Retinal pigment epithelial cell (primary cell): ENCODE results near the gene MYBPC1.

ENCODE experiments used
- DNase-seq: peaks from one replicate; pipeline ENCODE4 v3.0.0-alpha.2; 2010; ENCODE audit warnings: low read depth
- H3K4me3 ChIP-seq: 2 replicates; pipeline ENCODE4 v1.5.1; 2011; ENCODE audit warnings: mild to moderate bottlenecking, low read length, control low read depth, moderate library complexity
- CTCF ChIP-seq: conservative IDR thresholded peaks from 2 replicates; pipeline ENCODE4 v1.5.1; 2011; ENCODE audit warnings: low read depth, low read length, control low read depth, inconsistent platforms

MYBPC1 gene

GRCh38 chr12:101612160-101612916 lies 17.6 kb downstream of the MYBPC1 start:
- DNase-seq = no peak
- no peak overlapping the region for H3K4me3 ChIP-seq
- no peak for TF ChIP-seq CTCF

- DNase-seq = peak; percentile 20
- no peak overlapping the region for H3K4me3 ChIP-seq
- TF ChIP-seq CTCF = no peak
These were observed 21.3 kb downstream of the MYBPC1 start for GRCh38 chr12:101616027-101616494.

- no peak for DNase-seq
These were observed 24.4 kb downstream of the MYBPC1 start for GRCh38 chr12:101619026-101619786.

GRCh38 chr12:101619858-101620761 lies 25.3 kb downstream of the MYBPC1 start:
- no peak overlapping the region for H3K4me3 ChIP-seq
- peak; percentile 23 for DNase-seq
- no peak for TF ChIP-seq CTCF

More at GRCh38 chr12:101619026-101619786, 24.4 kb downstream of the MYBPC1 start:
- H3K4me3 ChIP-seq = no peak overlapping the region
- no peak for TF ChIP-seq CTCF

GRCh38 chr12:101620762-101621133 lies 26.0 kb downstream of the MYBPC1 start:
- no peak for DNase-seq
- no peak for TF ChIP-seq CTCF
- no peak overlapping the region for H3K4me3 ChIP-seq

GRCh38 chr12:101628676-101629075 lies 33.9 kb downstream of the MYBPC1 start:
- H3K4me3 ChIP-seq = no peak overlapping the region
- DNase-seq = no peak
- TF ChIP-seq CTCF = no peak
